K562 (cell line): Measurements from ENCODE around the gene ZNF552. TPM values are rescaled to one million over a fixed set of nuclear protein-coding genes. Genes with fewer than 3 reads are reported as not detected.

ENCODE experiments used
- ATAC-seq: fragments of 200-7000 bp; cut with Tn5 transposase; 3 replicates; pipeline ENCODE4 v1.9.1; 2020; ENCODE audit warnings: moderate library complexity
- BruUV-seq: library from RNA; stranded (reverse); fragments of 400-500 nt; replicated peaks from 2 replicates; lab custom pipeline; 2021; lab: Mats Ljungman, UMichigan
- CTCF ChIA-PET: fragments of 300-600 bp; formaldehyde crosslinking; extraction: SDS; loops from one replicate; lab custom pipeline; 2021; ENCODE audit warnings: low intra/inter-chr PET ratio; lab: Yijun Ruan, JAX
- POLR2A ChIA-PET: fragments of 300-600, 350-650 bp; sonication (Branson Sonifier 250); formaldehyde crosslinking; extraction: SDS; loops from one replicate; lab custom pipeline; 2021; ENCODE audit warnings: antibody characterized with exemption, inconsistent platforms; lab: Yijun Ruan, JAX
- DNase-seq, 4 experiments: peaks; one replicate each; pipeline versions ENCODE4 v3.0.0 to v3.0.0-alpha.2; 2011 to 2018; ENCODE audit warnings: low spot score in 3 of 4, mixed read lengths in 3 of 4; ENCODE audit errors: extremely low read depth in 1 of 4
- FAIRE-seq: peaks from 2 replicates; lab custom pipeline; 2011; peaks lifted over from hg19 to GRCh38; lab: Jason Lieb, UNC
- H2AFZ ChIP-seq: 2 replicates; pipeline ENCODE4 v1.6.0; 2011; ENCODE audit warnings: low read depth, low read length, control low read depth, inconsistent platforms
- H3K27ac ChIP-seq: fragments of 200-600 bp; 3 replicates; pipeline ENCODE4 v1.8.0; 2011; ENCODE audit warnings: low read depth, mild to moderate bottlenecking, control low read depth, inconsistent platforms, low read length, moderate library complexity, mixed read lengths; ENCODE audit errors: extremely low read depth
- H3K27me3 ChIP-seq, 2 experiments: fragments of 300-600 bp in 1 of 2; 2 replicates in 1 of 2; 3 replicates in 1 of 2; pipeline versions ENCODE4 v1.6.0 to v1.8.0; 2011; ENCODE audit warnings: inconsistent platforms in 2 of 2, low read length in 2 of 2, mild to moderate bottlenecking in 1 of 2, mixed read lengths in 1 of 2, moderate library complexity in 1 of 2; ENCODE audit not compliant: control insufficient read depth in 2 of 2, insufficient read depth in 2 of 2
- H3K36me3 ChIP-seq: fragments of 300-600 bp; 3 replicates; pipeline ENCODE4 v1.8.0; 2011; ENCODE audit warnings: mild to moderate bottlenecking, low read length, inconsistent platforms; ENCODE audit not compliant: control insufficient read depth, insufficient read depth
- H3K4me1 ChIP-seq, 2 experiments: fragments of 200-600 bp in 1 of 2; replicated peaks in 1 of 2; 2 replicates in 1 of 2; 3 replicates in 1 of 2; pipeline versions ENCODE4 v1.5.1 to v1.8.0; 2011; ENCODE audit warnings: inconsistent platforms in 2 of 2, low read length in 2 of 2, mild to moderate bottlenecking in 1 of 2, mixed read lengths in 1 of 2, moderate library complexity in 1 of 2; ENCODE audit not compliant: control insufficient read depth in 2 of 2, insufficient read depth in 2 of 2
- H3K4me2 ChIP-seq: 2 replicates; pipeline ENCODE4 v1.6.1; 2011; ENCODE audit warnings: low read length, control low read depth, inconsistent platforms, mixed read lengths; ENCODE audit not compliant: insufficient read depth
- H3K4me3 ChIP-seq: fragments of 200-600 bp; sonication (generic), shearing (Covaris generic); 2 replicates; pipeline ENCODE4 v1.5.1; 2016; ENCODE audit warnings: control low read depth, inconsistent platforms
- H3K79me2 ChIP-seq: fragments of 200-600 bp; 3 replicates; pipeline ENCODE4 v1.8.0; 2011; ENCODE audit warnings: low read length, inconsistent platforms; ENCODE audit not compliant: control insufficient read depth, insufficient read depth
- H3K9ac ChIP-seq, 2 experiments: 2 replicates each; pipeline versions ENCODE4 v1.6.0 to v1.6.1; 2011; ENCODE audit warnings: low read depth in 2 of 2, low read length in 2 of 2, control low read depth in 1 of 2, inconsistent platforms in 1 of 2, mild to moderate bottlenecking in 1 of 2, mixed read lengths in 1 of 2; ENCODE audit not compliant: insufficient read depth in 1 of 2
- H3K9me1 ChIP-seq: one replicate; pipeline ENCODE4 v1.6.0; 2011; ENCODE audit warnings: inconsistent platforms, mild to moderate bottlenecking, low read length, moderate library complexity; ENCODE audit not compliant: control insufficient read depth, insufficient read depth
- H3K9me3 ChIP-seq: replicated peaks from 2 replicates; pipeline ENCODE4 v1.5.1; 2011; ENCODE audit warnings: low read depth, low read length, inconsistent platforms; ENCODE audit not compliant: control insufficient read depth, insufficient read depth
- H4K20me1 ChIP-seq: replicated peaks from 2 replicates; pipeline ENCODE4 v1.6.1; 2011; ENCODE audit warnings: low read length, inconsistent platforms, mixed read lengths; ENCODE audit not compliant: control insufficient read depth, insufficient read depth
- CXXC5 ChIP-seq: fragments of 250-450 bp; sonication (Bioruptor Pico); IDR thresholded peaks from 2 replicates; pipeline ENCODE4 v1.8.0; 2022; ENCODE audit warnings: inconsistent platforms, mild to moderate bottlenecking, moderate library complexity
- HDAC8 ChIP-seq: fragments of 450-650 bp; IDR thresholded peaks from 2 replicates; pipeline ENCODE4 v1.6.1; 2016; ENCODE audit warnings: mild to moderate bottlenecking, missing genetic modification characterization, moderate library complexity, missing compliant biosample characterization
- HOXB6 ChIP-seq: fragments of 250-450 bp; sonication (Bioruptor Pico); IDR thresholded peaks from 2 replicates; pipeline ENCODE4 v1.5.1; 2022; ENCODE audit warnings: mild to moderate bottlenecking, borderline replicate concordance
- ID3 ChIP-seq, 2 experiments: fragments of 250-450 bp in 1 of 2; fragments of 450-650 bp in 1 of 2; sonication (Bioruptor Pico) in 1 of 2; IDR thresholded peaks; 2 replicates each; pipeline versions ENCODE4 v1.6.1 to v1.8.0; 2016 to 2021; ENCODE audit warnings: mild to moderate bottlenecking in 2 of 2, moderate library complexity in 2 of 2, missing compliant biosample characterization in 1 of 2, missing genetic modification characterization in 1 of 2
- NCOR1 ChIP-seq: fragments of 450-650 bp; IDR thresholded peaks from 2 replicates; pipeline ENCODE4 v1.6.1; 2016; ENCODE audit warnings: mild to moderate bottlenecking, moderate library complexity
- NR2C1 ChIP-seq, 2 experiments: fragments of 450-650 bp; IDR thresholded peaks; 2 replicates each; pipeline ENCODE4 v1.6.1; 2017; ENCODE audit warnings: mild to moderate bottlenecking in 2 of 2, antibody characterized with exemption in 1 of 2, inconsistent platforms in 1 of 2, missing compliant biosample characterization in 1 of 2, missing genetic modification characterization in 1 of 2
- NR4A1 ChIP-seq, 2 experiments: fragments of 250-450 bp in 1 of 2; fragments of 450-650 bp in 1 of 2; sonication (Bioruptor Pico) in 1 of 2; IDR thresholded peaks; 2 replicates each; pipeline versions ENCODE4 v1.4.0 to v1.6.1; 2016 to 2020; ENCODE audit warnings: mild to moderate bottlenecking in 2 of 2, missing compliant biosample characterization in 1 of 2, missing genetic modification characterization in 1 of 2, moderate library complexity in 1 of 2
- ZBTB17 ChIP-seq: fragments of 450-650 bp; formaldehyde crosslinking; IDR thresholded peaks from 2 replicates; pipeline ENCODE4 v1.4.0; 2020; ENCODE audit warnings: mild to moderate bottlenecking
- ZNF395 ChIP-seq: fragments of 200-800 bp; sonication (Bioruptor generic); IDR thresholded peaks from 2 replicates; pipeline ENCODE4 v1.6.1; 2017; ENCODE audit warnings: missing genetic modification characterization, missing compliant biosample characterization
- WGBS: fragments of 100-300 bp; shearing (Covaris generic); methylation state at CpG from one replicate; pipeline ENCODE4 v1.1.6; 2016; ENCODE audit warnings: low coverage, mixed read lengths; ENCODE audit not compliant: insufficient coverage; ENCODE audit errors: missing lambda C conversion rate; 5-methylcytosine and 5-hydroxymethylcytosine counted together
- in situ Hi-C: fragments of 300-500 bp; cut with MboI; formaldehyde crosslinking; loops from 4 replicates; pipeline ENCODE4 v1.15.0; 2018; ENCODE audit warnings: inconsistent platforms, mixed read lengths
- intact Hi-C: fragments of 100-400 bp; cut with micrococcal nuclease; formaldehyde crosslinking; loops from 2 replicates; pipeline ENCODE4 v1.14.2; 2022
- polyA plus RNA-seq, 8 experiments: library from polyadenylated mRNA; depleted of rRNA in 4 of 8; stranded (reverse) in 5 of 8; unstranded in 3 of 8; fragments of >200 nt; fragmentation: Nextera tagmentation in 2 of 8; fragmentation: Illumina TruSeq in 1 of 8; extraction: Ambion mirVana in 2 of 8; extraction: Trizol in 1 of 8; gene quantifications; 2 replicates each; pipeline versions ENCODE4 v1.2.1 to v1.2.3, GENCODE V29; 2011 to 2014; ENCODE audit warnings: inconsistent platforms in 1 of 8, missing spikeins in 1 of 8
- total RNA-seq, 7 experiments: library from RNA; depleted of rRNA in 6 of 7; stranded (reverse); fragments of >200 nt in 6 of 7; fragmentation: Illumina TruSeq in 2 of 7; extraction: Trizol in 2 of 7; gene quantifications; 2 replicates each; pipeline versions ENCODE4 v1.2.1 to v1.2.3, GENCODE V29; 2011 to 2021; ENCODE audit warnings: low replicate concordance in 1 of 7
- TF ChIP-seq, protein P1 (sequence below): fragments of 450-650 bp; IDR thresholded peaks from one replicate; pipeline ENCODE4 v1.6.1; 2018; ENCODE audit warnings: mild to moderate bottlenecking, moderate library complexity; ENCODE audit not compliant: partially characterized antibody
- TF ChIP-seq, protein P2 (sequence below): fragments of 450-650 bp; conservative IDR thresholded peaks from 2 replicates; pipeline ENCODE4 v1.6.1; 2016; ENCODE audit warnings: missing genetic modification characterization, low read depth, mild to moderate bottlenecking, missing compliant biosample characterization, moderate library complexity
- TF ChIP-seq, protein P3 (sequence below), 2 experiments: fragments of 200-800 bp in 1 of 2; sonication (Bioruptor generic) in 1 of 2; sonication (generic) in 1 of 2; formaldehyde crosslinking in 1 of 2; IDR thresholded peaks in 1 of 2; conservative IDR thresholded peaks in 1 of 2; 2 replicates each; pipeline versions ENCODE4 v1.5.0 to v1.6.1; 2016 to 2020; ENCODE audit warnings: missing compliant biosample characterization in 1 of 2, missing genetic modification characterization in 1 of 2, missing genetic modification reagents in 1 of 2

The ZNF552 gene
- total and polyA plus RNA-seq, 9 of the 15 experiments (the other 6 are each of a cell fraction or from before 2014, with no cell fraction given) = 4.4 to 12.4 (median 8.5) TPM

GRCh38 chr19:57820599-57820998 is 5.9 kb upstream of the ZNF552 start:
- Histone ChIP-seq H3K27ac (peak overlapping the region; percentile 87), H3K9me3 (no peaks in the 10 kb centered on the region), H3K36me3 (peaks cover 50% of the 10 kb centered on the region), H4K20me1 (no peaks in the 10 kb centered on the region), H3K4me3 (peak overlapping the region; percentile 91), H3K79me2 (peaks cover 65% of the 10 kb centered on the region), H3K27me3 (no peaks in the 10 kb centered on the region), H3K9ac (peak overlapping the region; percentile 95 to 100), H3K4me2 (peak overlapping the region; percentile 83), H3K4me1 (peaks cover 4 to 13% of the 10 kb centered on the region in 2 experiments; a peak in 3 of 5 replicates), H2AFZ (no peak overlapping the region), H3K9me1 (no peaks in the 10 kb centered on the region)
- no peak for ATAC-seq
- BruUV-seq = no TSS peak
- no peak for DNase-seq
- FAIRE-seq = no peak
- ChIA-PET CTCF (no interaction called here), POLR2A (interaction anchor here (1.0 kb wide), 1 partner anchor 24 kb away, joined by 5 read pairs; no protein-coding TSS in a partner anchor)
- in situ Hi-C loops = no loop called here
- 19% methylated on average over 6 of the region's 6 CpGs for WGBS
- intact Hi-C loops = no loop called here
- TF ChIP-seq, protein P1, sequence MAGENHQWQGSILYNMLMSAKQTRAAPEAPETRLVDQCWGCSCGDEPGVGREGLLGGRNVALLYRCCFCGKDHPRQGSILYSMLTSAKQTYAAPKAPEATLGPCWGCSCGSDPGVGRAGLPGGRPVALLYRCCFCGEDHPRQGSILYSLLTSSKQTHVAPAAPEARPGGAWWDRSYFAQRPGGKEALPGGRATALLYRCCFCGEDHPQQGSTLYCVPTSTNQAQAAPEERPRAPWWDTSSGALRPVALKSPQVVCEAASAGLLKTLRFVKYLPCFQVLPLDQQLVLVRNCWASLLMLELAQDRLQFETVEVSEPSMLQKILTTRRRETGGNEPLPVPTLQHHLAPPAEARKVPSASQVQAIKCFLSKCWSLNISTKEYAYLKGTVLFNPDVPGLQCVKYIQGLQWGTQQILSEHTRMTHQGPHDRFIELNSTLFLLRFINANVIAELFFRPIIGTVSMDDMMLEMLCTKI = no peak
- TF ChIP-seq NR2C1 (IDR thresholded peaks at IDR 0.05) (no peak), NR2C1 (tag; IDR thresholded peaks at IDR 0.05) (peak; percentile 65), NCOR1 (no peak), HDAC8 (0 out of 2 replicates have a peak, but pooled peaks have one; percentile 49), HOXB6 (CRISPR knock-in tag) (no peak), ID3 (CRISPR knock-in tag; IDR thresholded peaks at IDR 0.05) (no peak), ID3 (tag; IDR thresholded peaks at IDR 0.05) (peak; percentile 53; the same call in 1 of the 2 replicates), ZNF395 (CRISPR knock-in tag) (0 out of 2 replicates have a peak, but pooled peaks have one; percentile 42), CXXC5 (CRISPR knock-in tag) (0 out of 2 replicates have a peak, but pooled peaks have one; percentile 31), ZBTB17 (CRISPR knock-in tag) (no peak), NR4A1 (CRISPR knock-in tag; IDR thresholded peaks at IDR 0.05) (no peak), NR4A1 (tag; IDR thresholded peaks at IDR 0.05) (peak; percentile 87)
- TF ChIP-seq, protein P2, sequence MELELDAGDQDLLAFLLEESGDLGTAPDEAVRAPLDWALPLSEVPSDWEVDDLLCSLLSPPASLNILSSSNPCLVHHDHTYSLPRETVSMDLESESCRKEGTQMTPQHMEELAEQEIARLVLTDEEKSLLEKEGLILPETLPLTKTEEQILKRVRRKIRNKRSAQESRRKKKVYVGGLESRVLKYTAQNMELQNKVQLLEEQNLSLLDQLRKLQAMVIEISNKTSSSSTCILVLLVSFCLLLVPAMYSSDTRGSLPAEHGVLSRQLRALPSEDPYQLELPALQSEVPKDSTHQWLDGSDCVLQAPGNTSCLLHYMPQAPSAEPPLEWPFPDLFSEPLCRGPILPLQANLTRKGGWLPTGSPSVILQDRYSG (tag) = peak; percentile 81
- TF ChIP-seq, protein P3, sequence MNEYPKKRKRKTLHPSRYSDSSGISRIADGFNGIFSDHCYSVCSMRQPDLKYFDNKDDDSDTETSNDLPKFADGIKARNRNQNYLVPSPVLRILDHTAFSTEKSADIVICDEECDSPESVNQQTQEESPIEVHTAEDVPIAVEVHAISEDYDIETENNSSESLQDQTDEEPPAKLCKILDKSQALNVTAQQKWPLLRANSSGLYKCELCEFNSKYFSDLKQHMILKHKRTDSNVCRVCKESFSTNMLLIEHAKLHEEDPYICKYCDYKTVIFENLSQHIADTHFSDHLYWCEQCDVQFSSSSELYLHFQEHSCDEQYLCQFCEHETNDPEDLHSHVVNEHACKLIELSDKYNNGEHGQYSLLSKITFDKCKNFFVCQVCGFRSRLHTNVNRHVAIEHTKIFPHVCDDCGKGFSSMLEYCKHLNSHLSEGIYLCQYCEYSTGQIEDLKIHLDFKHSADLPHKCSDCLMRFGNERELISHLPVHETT (CRISPR knock-in tag; conservative IDR thresholded peaks at IDR 0.05 in 1 of 2, IDR thresholded peaks at IDR 0.05 in 1 of 2) = 0 out of 4 replicates have a peak, but pooled peaks of 1 of the 2 experiments have one; percentile 46
